SK-N-SH (cell line): Measurements from ENCODE around the gene CHAF1A. TPM values are rescaled to one million over a fixed set of nuclear protein-coding genes. Genes with fewer than 3 reads are reported as not detected.
A peak's percentile ranks its signal among the peaks of the same experiment; 100 is the strongest.

Experiments
- CTCF ChIA-PET: fragments of 300-600, 350-600 bp; formaldehyde crosslinking; extraction: SDS; loops from one replicate; lab custom pipeline; 2021; lab: Yijun Ruan, JAX
- POLR2A ChIA-PET: fragments of 350-600 bp; sonication (Branson Sonifier 250); formaldehyde crosslinking; extraction: SDS; loops from one replicate; lab custom pipeline; 2020; ENCODE audit warnings: antibody characterized with exemption, inconsistent platforms; lab: Yijun Ruan, JAX
- DNase-seq: peaks from one replicate; pipeline ENCODE4 v3.0.0; 2012
- H2AFZ ChIP-seq: fragments of 200-600 bp; sonication (generic); 2 replicates; pipeline ENCODE4 v1.8.1; 2016; ENCODE audit warnings: antibody characterized with exemption, mild to moderate bottlenecking, low read depth
- H3F3A ChIP-seq: fragments of 200-600 bp; sonication (generic); replicated peaks from 2 replicates; pipeline ENCODE3; 2016; ENCODE audit warnings: antibody characterized with exemption, mild to moderate bottlenecking; ENCODE audit not compliant: insufficient read depth
- H3K27ac ChIP-seq, 2 experiments: fragments of 200-500 bp in 1 of 2; fragments of 200-600 bp in 1 of 2; sonication (Bioruptor generic) in 1 of 2; sonication (generic), shearing (Covaris generic) in 1 of 2; 2 replicates each; pipeline versions ENCODE4 v1.5.1 to v1.6.1; 2014 to 2016; ENCODE audit warnings: low read depth in 2 of 2, inconsistent platforms in 1 of 2, low read length in 1 of 2, mild to moderate bottlenecking in 1 of 2, mixed read lengths in 1 of 2
- H3K27me3 ChIP-seq: fragments of 200-600 bp; sonication (generic), shearing (Covaris generic); 2 replicates; pipeline ENCODE4 v1.6.1; 2016; ENCODE audit warnings: mixed run types; ENCODE audit not compliant: insufficient read depth
- H3K36me3 ChIP-seq, 2 experiments: fragments of 200-500 bp in 1 of 2; fragments of 200-600 bp in 1 of 2; sonication (Bioruptor generic) in 1 of 2; sonication (generic) in 1 of 2; replicated peaks in 1 of 2; 2 replicates each; pipeline versions ENCODE3 to v1.5.1; 2014 to 2016; ENCODE audit warnings: low read length in 1 of 2, mild to moderate bottlenecking in 1 of 2; ENCODE audit not compliant: insufficient read depth in 2 of 2, control insufficient read depth in 1 of 2
- H3K4me1 ChIP-seq, 2 experiments: fragments of 200-500 bp in 1 of 2; fragments of 200-600 bp in 1 of 2; sonication (Bioruptor generic) in 1 of 2; sonication (generic), shearing (Covaris generic) in 1 of 2; 2 replicates each; pipeline versions ENCODE4 v1.5.1 to v1.6.1; 2014 to 2016; ENCODE audit warnings: low read depth in 1 of 2, low read length in 1 of 2, mixed run types in 1 of 2; ENCODE audit not compliant: insufficient read depth in 2 of 2, control insufficient read depth in 1 of 2
- H3K4me2 ChIP-seq: fragments of 200-600 bp; sonication (generic), shearing (Covaris generic); 2 replicates; pipeline ENCODE4 v1.6.1; 2017; ENCODE audit warnings: mixed run types
- H3K4me3 ChIP-seq, 2 experiments: fragments of 200-500 bp in 1 of 2; fragments of 200-600 bp in 1 of 2; sonication (Bioruptor generic) in 1 of 2; sonication (generic), shearing (Covaris generic) in 1 of 2; 2 replicates each; pipeline versions ENCODE4 v1.5.1 to v1.8.1; 2014 to 2016; ENCODE audit warnings: low read depth in 2 of 2, inconsistent platforms in 1 of 2, low read length in 1 of 2, mild to moderate bottlenecking in 1 of 2, mixed read lengths in 1 of 2, moderate library complexity in 1 of 2
- H3K79me2 ChIP-seq: fragments of 200-600 bp; sonication (generic); 2 replicates; pipeline ENCODE4 v1.8.1; 2017; ENCODE audit warnings: mild to moderate bottlenecking; ENCODE audit not compliant: insufficient read depth
- H3K9ac ChIP-seq: fragments of 200-600 bp; sonication (generic); 2 replicates; pipeline ENCODE4 v1.6.1; 2017; ENCODE audit warnings: mixed run types
- H3K9me2 ChIP-seq: fragments of 200-600 bp; sonication (generic); 2 replicates; pipeline ENCODE4 v1.6.1; 2017; ENCODE audit warnings: mixed run types
- H3K9me3 ChIP-seq: fragments of 200-600 bp; sonication (generic); 2 replicates; pipeline ENCODE4 v1.6.1; 2017; ENCODE audit warnings: mixed run types, mild to moderate bottlenecking, moderate library complexity
- H4K20me1 ChIP-seq: fragments of 200-600 bp; sonication (generic); 2 replicates; pipeline ENCODE4 v1.6.1; 2017; ENCODE audit warnings: mild to moderate bottlenecking, mixed run types; ENCODE audit not compliant: insufficient read depth
- EP300 ChIP-seq, 2 experiments: IDR thresholded peaks; 2 replicates each; pipeline versions ENCODE4 v1.4.0 to v1.6.1; 2012; ENCODE audit warnings: borderline replicate concordance in 1 of 2, low read depth in 1 of 2, low read length in 1 of 2
- FOXJ3 ChIP-seq: sonication (generic); formaldehyde crosslinking; IDR thresholded peaks from 2 replicates; pipeline ENCODE4 v1.5.1; 2020; ENCODE audit warnings: mild to moderate bottlenecking, missing genetic modification reagents
- GATA2 ChIP-seq: sonication (generic); formaldehyde crosslinking; IDR thresholded peaks from 2 replicates; pipeline ENCODE4 v1.5.0; 2020; ENCODE audit warnings: mild to moderate bottlenecking, missing genetic modification reagents
- MXI1 ChIP-seq: IDR thresholded peaks from 2 replicates; pipeline ENCODE4 v1.6.1; 2012; ENCODE audit warnings: mild to moderate bottlenecking, low read depth, low read length, improper control_type of control experiment
- RCOR1 ChIP-seq: fragments of 150-350 bp; IDR thresholded peaks from 2 replicates; pipeline ENCODE4 v1.6.1; 2017; ENCODE audit warnings: antibody characterized with exemption, low read length
- TCF12 ChIP-seq: IDR thresholded peaks from 2 replicates; pipeline ENCODE4 v1.4.0; 2012
- YY1 ChIP-seq: IDR thresholded peaks from 2 replicates; pipeline ENCODE4 v1.4.0; 2012; ENCODE audit warnings: low read depth, mild to moderate bottlenecking
- ZBTB33 ChIP-seq: IDR thresholded peaks from 2 replicates; pipeline ENCODE4 v1.4.0; 2012; ENCODE audit warnings: low read depth, borderline replicate concordance
- WGBS: methylation state at CpG from one replicate; pipeline ENCODE4 v1.1.6; 2017; ENCODE audit warnings: low lambda C conversion rate; 5-methylcytosine and 5-hydroxymethylcytosine counted together
- polyA plus RNA-seq, 3 experiments: library from polyadenylated mRNA; depleted of rRNA; stranded (reverse); fragments of >200 nt; gene quantifications; 2 replicates each; pipeline ENCODE4 v1.2.3, GENCODE V29; 2012
- TF ChIP-seq, protein P1 (sequence below): fragments of 200-600 bp; sonication (generic); IDR thresholded peaks from 2 replicates; pipeline ENCODE4 v1.6.1; 2017; ENCODE audit warnings: antibody characterized with exemption, mild to moderate bottlenecking, moderate library complexity

CHAF1A gene
- polyA plus RNA-seq, 1 of the 3 experiments (the other 2 are of a cell fraction), result 18.0 TPM

DNA sequence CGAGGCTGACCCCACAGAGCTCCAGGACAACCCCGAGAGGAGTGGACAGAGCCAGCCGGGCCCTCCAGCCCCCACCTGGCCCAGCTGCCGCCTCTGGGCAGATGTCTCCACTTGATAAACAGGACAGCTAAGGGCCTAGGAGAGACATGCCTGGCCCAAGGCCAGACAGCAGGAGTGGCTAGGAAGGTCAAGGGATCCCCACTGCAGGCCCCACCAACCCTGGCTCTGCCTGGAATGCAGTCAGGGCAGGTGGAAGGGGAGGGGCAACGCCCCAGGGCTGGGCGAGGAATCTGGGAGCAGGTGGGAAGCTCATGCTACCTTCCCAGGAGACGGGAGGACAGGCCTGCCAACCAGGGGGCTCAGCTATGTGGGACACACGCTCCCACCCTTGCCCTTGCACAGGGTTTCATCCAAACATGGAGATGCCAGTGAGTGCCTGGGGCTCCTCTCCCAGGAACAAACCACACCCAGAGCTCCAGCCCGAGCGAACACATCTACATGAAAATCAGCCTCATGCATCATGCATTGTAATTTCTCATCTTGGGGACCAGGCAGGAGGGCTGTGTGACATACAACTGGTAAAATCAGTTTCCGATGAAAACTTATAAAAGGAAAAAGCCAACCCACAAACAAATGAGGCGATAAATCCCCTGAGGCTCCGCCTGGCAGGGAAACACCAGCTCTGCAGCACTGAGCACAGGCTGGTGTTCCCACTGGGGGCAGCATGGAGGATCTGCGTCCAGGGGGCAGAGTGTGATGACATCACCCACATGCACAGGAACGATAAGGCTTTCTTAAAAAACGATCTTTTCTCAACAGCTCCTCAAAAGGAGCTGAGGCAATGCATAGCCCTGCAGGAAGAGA, 27.0 kb upstream of the CHAF1A start:
- ChIA-PET CTCF (interaction anchor here (0.7 to 4.8 kb wide), 17 partner anchors 9 to 128 kb away, joined by 3 to 16 read pairs (median 4); partner anchors contain the start of genes CHAF1A, MPND, SH3GL1 and YJU2), POLR2A (interaction anchor here (0.6 to 1.9 kb wide), 3 partner anchors 12 to 129 kb away, joined by 3 to 8 read pairs (median 5); partner anchors contain the start of genes MPND and YJU2)
- Histone ChIP-seq H3K4me3 (no peak overlapping the region), H2AFZ (no peak overlapping the region), H3K4me1 (peaks cover 33 to 72% of the 10 kb centered on the region in 2 experiments), H3K79me2 (peaks cover 100% of the 10 kb centered on the region), H3K27ac (peak overlapping the region; percentile 80 to 92), H3K4me2 (peak overlapping the region; percentile 72), H3K9ac (peak overlapping the region; percentile 57), H4K20me1 (peaks cover 36% of the 10 kb centered on the region), H3K36me3 (no peaks in the 10 kb centered on the region), H3K9me3 (no peaks in the 10 kb centered on the region), H3F3A (peaks cover 12% of the 10 kb centered on the region), H3K27me3 (no peaks in the 10 kb centered on the region), H3K9me2 (no peaks in the 10 kb centered on the region)
- TF ChIP-seq YY1 (no peak), GATA2 (CRISPR knock-in tag) (peak; percentile 43; the same call in 1 of the 2 replicates), FOXJ3 (peak; percentile 38; the same call in 1 of the 2 replicates), EP300 (IDR thresholded peaks at IDR 0.05; ENCODE audit: borderline replicate concordance in 1 of 2, low read depth in 1 of 2, low read length in 1 of 2) (0 out of 4 replicates have a peak, but pooled peaks of 1 of the 2 experiments have one; percentile 35), TCF12 (0 out of 2 replicates have a peak, but pooled peaks have one; percentile 5), ZBTB33 (no peak), MXI1 (no peak)
- TF ChIP-seq, protein P1, sequence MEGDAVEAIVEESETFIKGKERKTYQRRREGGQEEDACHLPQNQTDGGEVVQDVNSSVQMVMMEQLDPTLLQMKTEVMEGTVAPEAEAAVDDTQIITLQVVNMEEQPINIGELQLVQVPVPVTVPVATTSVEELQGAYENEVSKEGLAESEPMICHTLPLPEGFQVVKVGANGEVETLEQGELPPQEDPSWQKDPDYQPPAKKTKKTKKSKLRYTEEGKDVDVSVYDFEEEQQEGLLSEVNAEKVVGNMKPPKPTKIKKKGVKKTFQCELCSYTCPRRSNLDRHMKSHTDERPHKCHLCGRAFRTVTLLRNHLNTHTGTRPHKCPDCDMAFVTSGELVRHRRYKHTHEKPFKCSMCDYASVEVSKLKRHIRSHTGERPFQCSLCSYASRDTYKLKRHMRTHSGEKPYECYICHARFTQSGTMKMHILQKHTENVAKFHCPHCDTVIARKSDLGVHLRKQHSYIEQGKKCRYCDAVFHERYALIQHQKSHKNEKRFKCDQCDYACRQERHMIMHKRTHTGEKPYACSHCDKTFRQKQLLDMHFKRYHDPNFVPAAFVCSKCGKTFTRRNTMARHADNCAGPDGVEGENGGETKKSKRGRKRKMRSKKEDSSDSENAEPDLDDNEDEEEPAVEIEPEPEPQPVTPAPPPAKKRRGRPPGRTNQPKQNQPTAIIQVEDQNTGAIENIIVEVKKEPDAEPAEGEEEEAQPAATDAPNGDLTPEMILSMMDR, result peak; percentile 52
- WGBS, result 49% methylated on average over 8 of the region's 16 CpGs
- DNase-seq, result peak; percentile 73

DNA sequence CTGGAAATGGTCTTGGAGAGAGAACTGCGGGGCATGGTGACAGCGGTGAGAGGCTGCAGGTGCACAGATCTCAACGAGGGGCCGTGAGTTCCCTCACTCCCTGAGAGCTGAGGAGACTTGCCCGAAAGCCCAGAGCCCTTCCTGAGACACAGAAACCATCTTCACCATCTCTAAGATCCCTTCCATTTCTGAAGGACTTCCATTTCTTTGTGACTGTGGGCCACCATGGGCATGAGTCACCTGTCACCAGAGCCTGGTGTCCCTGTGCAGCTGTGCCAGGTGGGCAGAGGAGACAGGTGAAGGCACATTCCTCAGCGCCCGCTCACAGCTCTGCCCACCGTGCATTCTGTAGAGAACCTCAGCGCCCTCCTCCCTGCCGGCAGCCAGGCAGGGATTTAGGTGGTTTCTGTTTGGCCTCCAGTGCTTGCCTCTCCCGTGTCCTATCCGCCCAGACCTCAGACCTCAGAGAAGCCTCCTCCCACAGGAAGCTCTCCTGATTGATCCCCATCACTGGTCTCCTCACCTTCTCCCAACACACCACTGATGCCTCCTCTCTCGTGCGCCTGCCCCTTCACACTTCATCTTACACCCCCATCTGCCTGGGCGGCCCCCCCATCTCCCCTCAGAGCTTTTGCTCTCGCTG, 26.3 kb upstream of the CHAF1A start:
- H3K4me2 ChIP-seq, result peak overlapping the region; percentile 72
- H3K9ac ChIP-seq, result no peak overlapping the region
- ChIA-PET CTCF (interaction anchor here (0.7 to 4.8 kb wide), 13 partner anchors 9 to 129 kb away, joined by 3 to 16 read pairs (median 4); partner anchors contain the start of genes CHAF1A, MPND, SH3GL1 and YJU2), POLR2A (interaction anchor here (0.6 to 1.9 kb wide), 3 partner anchors 11 to 129 kb away, joined by 3 to 8 read pairs (median 5); partner anchors contain the start of genes MPND and YJU2)
- H3F3A ChIP-seq, result peaks cover 12% of the 10 kb centered on the region
- TF ChIP-seq RCOR1, result no peak
- H3K4me3 ChIP-seq, result no peak overlapping the region
- H3K9me3 ChIP-seq, result no peaks in the 10 kb centered on the region
- peaks cover 40% of the 10 kb centered on the region for H4K20me1 ChIP-seq
- H3K27me3 ChIP-seq, result no peaks in the 10 kb centered on the region
- H3K36me3 ChIP-seq, result no peaks in the 10 kb centered on the region
- H3K27ac ChIP-seq, result peak overlapping the region; percentile 80 to 92; a peak in 2 of 4 replicates
- peaks cover 92% of the 10 kb centered on the region for H3K79me2 ChIP-seq
- H2AFZ ChIP-seq, result no peak overlapping the region
- H3K9me2 ChIP-seq, result no peaks in the 10 kb centered on the region
- no peak for DNase-seq
- WGBS, result 84% methylated on average over 15 of the region's 16 CpGs
- H3K4me1 ChIP-seq, result peaks cover 33 to 72% of the 10 kb centered on the region in 2 experiments
